ENCODE data around the gene NLRP7. TPM values are rescaled to one million over a fixed set of nuclear protein-coding genes. Genes with fewer than 3 reads are reported as not detected.
"Not testable (repeated sequence)": the region's sequence is repeated elsewhere in the genome, so short reads cannot be mapped to it uniquely, and the experiment has no call there.

NLRP7 gene
- total and polyA plus RNA-seq, 2 donors (not counting 1 experiment from before 2014, with no cell fraction given) = 0.07 to 0.13 TPM

DNA sequence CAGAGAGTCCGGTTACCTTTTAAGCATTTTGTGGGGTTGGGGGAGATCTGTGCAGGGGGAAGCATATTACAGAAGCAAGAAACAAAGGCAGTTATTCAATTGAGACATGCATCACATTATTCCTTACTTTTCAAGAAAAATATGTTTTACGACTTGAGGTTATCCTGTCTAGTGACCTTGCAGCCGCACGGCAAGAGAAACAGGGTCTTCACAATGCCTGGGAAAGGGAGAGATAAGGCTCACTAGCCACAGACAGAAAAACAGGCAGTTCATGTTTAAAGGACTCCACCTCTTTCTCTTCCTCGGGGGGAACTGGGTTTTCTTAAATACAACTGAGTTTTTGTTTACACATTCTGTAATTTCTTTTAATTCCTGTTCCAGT lies 41.9 kb downstream of the NLRP7 start:
- no peak for DNase-seq
- no peaks in the 10 kb centered on the region for H4K20me1 ChIP-seq (ENCODE audit: control insufficient read depth, insufficient read depth, low read length, poor library complexity, severe bottlenecking)
- no CpG with 5 or more reads among the region's 5 CpGs for WGBS (ENCODE audit: insufficient coverage)
- no peak overlapping the region for H3K9ac ChIP-seq (ENCODE audit: low read length)
- peak overlapping the region; percentile 38 for H3K4me2 ChIP-seq (replicated peaks; ENCODE audit: low read depth, low read length, poor library complexity, severe bottlenecking)
- Mint-ChIP-seq H3K4me1 (no peaks in the 10 kb centered on the region), H3K4me3 (no peak overlapping the region), H3K9me3 (ENCODE audit: insufficient read depth) (no peaks in the 10 kb centered on the region), H3K27me3 (peaks cover 9% of the 10 kb centered on the region), H3K27ac (no peak overlapping the region)
- no peaks in the 10 kb centered on the region for H3K36me3 ChIP-seq (replicated peaks in 1 of 2; ENCODE audit: control extremely low read depth in 1 of 2, control insufficient read depth in 1 of 2, extremely low read depth in 1 of 2, insufficient read depth in 2 of 2, low read length in 1 of 2)
- peaks cover 0 to 7% (median 0%) of the 10 kb centered on the region in 4 experiments for H3K27me3 ChIP-seq (replicated peaks in 1 of 4; ENCODE audit: control extremely low read depth in 1 of 4, control insufficient read depth in 3 of 4, insufficient read depth in 4 of 4, low read length in 3 of 4)
- peaks cover 0 to 11% (median 0%) of the 10 kb centered on the region in 3 donors for H3K9me3 ChIP-seq (ENCODE audit: control extremely low read depth in 1 of 3, control insufficient read depth in 2 of 3, insufficient read depth in 1 of 3, low read length in 2 of 3)
- H3K4me3 ChIP-seq (ENCODE audit: control extremely low read depth in 1 of 5, extremely low read depth in 1 of 5, insufficient read depth in 1 of 5, low read depth in 2 of 5, low read length in 4 of 5) = peak overlapping the region in 1 of 5 experiments; percentile 46
- intact Hi-C loops (cut with micrococcal nuclease) = no loop called here
- no peak overlapping the region for H3K27ac ChIP-seq (ENCODE audit: low read length in 2 of 2)
- no peaks in the 10 kb centered on the region for H3K79me2 ChIP-seq (ENCODE audit: control insufficient read depth, insufficient read depth, low read length)
- TF ChIP-seq CTCF (IDR thresholded peaks at IDR 0.05) = no peak
- TF ChIP-seq EZH2 (IDR thresholded peaks at IDR 0.05; ENCODE audit: borderline replicate concordance, insufficient read depth, low read depth, low read length, poor library complexity, severe bottlenecking) = no peak
- H2AFZ ChIP-seq (ENCODE audit: insufficient read depth, low read depth, low read length, poor library complexity, severe bottlenecking) = no peak overlapping the region
- no peaks in the 10 kb centered on the region for H3K4me1 ChIP-seq (ENCODE audit: control insufficient read depth in 2 of 2, insufficient read depth in 2 of 2, low read length in 2 of 2)
- ChIA-PET POLR2A (no interaction called here), CTCF (no interaction called here)
- no peak for ATAC-seq (ENCODE audit: low read depth)

DNA sequence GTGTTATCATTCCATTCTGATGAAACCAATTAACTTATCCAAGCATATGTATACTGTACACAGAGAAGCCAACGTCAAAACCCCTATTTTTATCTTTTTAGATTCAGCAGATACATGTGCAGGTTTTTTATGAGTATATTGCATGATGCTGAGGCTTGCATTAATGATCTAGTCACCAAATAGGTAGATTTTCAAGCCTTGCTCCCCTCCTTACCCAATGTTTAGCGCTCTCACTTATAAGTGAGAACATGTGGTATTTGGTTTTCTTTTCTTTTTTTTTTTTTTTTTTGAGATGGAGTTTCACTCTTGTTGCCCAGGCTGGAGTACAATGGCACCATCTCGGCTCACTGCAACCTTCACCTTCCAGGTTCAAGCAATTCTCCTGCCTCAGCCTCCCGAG lies 43.1 kb downstream of the NLRP7 start:
- not testable (repeated sequence) for ATAC-seq (ENCODE audit: low read depth)

More for the DNA sequence above, 43.1 kb downstream of the NLRP7 start:
- CTCF ChIA-PET; DNase-seq; H3K4me3 Mint-ChIP-seq; H3K4me1 ChIP-seq (ENCODE audit: control insufficient read depth in 2 of 2, insufficient read depth in 2 of 2, low read length in 2 of 2); H3K27ac Mint-ChIP-seq; H3K27me3 ChIP-seq (replicated peaks in 1 of 4; ENCODE audit: control extremely low read depth in 1 of 4, control insufficient read depth in 3 of 4, insufficient read depth in 4 of 4, low read length in 3 of 4); H3K9ac ChIP-seq (ENCODE audit: low read length); H3K9me3 Mint-ChIP-seq (ENCODE audit: insufficient read depth); H3K4me1 Mint-ChIP-seq; H3K4me3 ChIP-seq (ENCODE audit: control extremely low read depth in 1 of 5, extremely low read depth in 1 of 5, insufficient read depth in 1 of 5, low read depth in 2 of 5, low read length in 4 of 5); H4K20me1 ChIP-seq (ENCODE audit: control insufficient read depth, insufficient read depth, low read length, poor library complexity, severe bottlenecking); intact Hi-C loops (cut with micrococcal nuclease); H2AFZ ChIP-seq (ENCODE audit: insufficient read depth, low read depth, low read length, poor library complexity, severe bottlenecking); H3K36me3 ChIP-seq (replicated peaks in 1 of 2; ENCODE audit: control extremely low read depth in 1 of 2, control insufficient read depth in 1 of 2, extremely low read depth in 1 of 2, insufficient read depth in 2 of 2, low read length in 1 of 2); POLR2A ChIA-PET; H3K79me2 ChIP-seq (ENCODE audit: control insufficient read depth, insufficient read depth, low read length); H3K27ac ChIP-seq (ENCODE audit: low read length in 2 of 2); H3K9me3 ChIP-seq (ENCODE audit: control extremely low read depth in 1 of 3, control insufficient read depth in 2 of 3, insufficient read depth in 1 of 3, low read length in 2 of 3); H3K4me2 ChIP-seq (replicated peaks; ENCODE audit: low read depth, low read length, poor library complexity, severe bottlenecking): not testable (repeated sequence)
- H3K27me3 Mint-ChIP-seq = peaks cover 19% of the 10 kb centered on the region
- no CpG with 5 or more reads among the region's 4 CpGs for WGBS (ENCODE audit: insufficient coverage)
